Measurements from ENCODE around the gene GBP7. TPM values are rescaled to one million over a fixed set of nuclear protein-coding genes. Genes with fewer than 3 reads are reported as not detected.

GBP7 gene
- total RNA-seq, 4 donors from 2014 or later = not detected

GRCh38 chr1:89170170-89171066, 5.4 kb downstream of the GBP7 start:
- in situ Hi-C loops (cut with MboI; ENCODE audit: low pct_ligation_motif_present in 1 of 4, low pct_unique_long_range_greater_than_20kb in 1 of 4, low sequenced_read_pairs in 3 of 4) (no loop called here), intact Hi-C loops (cut with DNase I; ENCODE audit: low total_unique reads) (no loop called here)
- Histone ChIP-seq H3K9me3 (no peaks in the 10 kb centered on the region), H3K4me1 (no peaks in the 10 kb centered on the region), H3K4me3 (no peak overlapping the region), H3K36me3 (no peaks in the 10 kb centered on the region), H3K27me3 (no peaks in the 10 kb centered on the region), H3K27ac (no peak overlapping the region)
- DNase-seq = no peak
- no peak for TF ChIP-seq POLR2AphosphoS5 (IDR thresholded peaks at IDR 0.05)
- TF ChIP-seq CTCF (IDR thresholded peaks at IDR 0.05) = no peak
- no peak for TF ChIP-seq POLR2A (IDR thresholded peaks at IDR 0.05)
- no peak for TF ChIP-seq EP300 (IDR thresholded peaks at IDR 0.05; ENCODE audit: low read depth)
- WGBS, 2 donors (ENCODE audit: low coverage in 1 of 2) = 85 to 95% methylated on average over 3 to 4 of the region's 4 CpGs

GRCh38 chr1:89169166-89169565, 6.6 kb downstream of the GBP7 start:
- Histone ChIP-seq H3K36me3 (no peaks in the 10 kb centered on the region), H3K4me1 (no peaks in the 10 kb centered on the region), H3K27me3 (no peaks in the 10 kb centered on the region), H3K9me3 (no peaks in the 10 kb centered on the region), H3K4me3 (no peak overlapping the region), H3K27ac (no peak overlapping the region)
- in situ Hi-C loops (cut with MboI; ENCODE audit: low pct_ligation_motif_present in 1 of 4, low pct_unique_long_range_greater_than_20kb in 1 of 4, low sequenced_read_pairs in 3 of 4) = no loop called here
- 32 to 33% methylated on average over 2 of the region's 2 CpGs for WGBS, 2 donors (ENCODE audit: low coverage in 1 of 2)
- intact Hi-C loops (cut with DNase I; ENCODE audit: low total_unique reads) = no loop called here
- no peak for DNase-seq
- no peak for TF ChIP-seq CTCF (IDR thresholded peaks at IDR 0.05)
- TF ChIP-seq EP300 (IDR thresholded peaks at IDR 0.05; ENCODE audit: low read depth) = no peak
- no peak for TF ChIP-seq POLR2AphosphoS5 (IDR thresholded peaks at IDR 0.05)
- TF ChIP-seq POLR2A (IDR thresholded peaks at IDR 0.05) = no peak

GRCh38 chr1:89167590-89168230, 8.1 kb downstream of the GBP7 start:
- Histone ChIP-seq H3K27ac (no peak overlapping the region), H3K4me1 (no peaks in the 10 kb centered on the region), H3K9me3 (no peaks in the 10 kb centered on the region), H3K27me3 (no peaks in the 10 kb centered on the region), H3K36me3 (no peaks in the 10 kb centered on the region), H3K4me3 (no peak overlapping the region)
- 80 to 81% methylated on average over 2 of the region's 2 CpGs for WGBS, 2 donors (ENCODE audit: low coverage in 1 of 2)
- DNase-seq = no peak
- in situ Hi-C loops (cut with MboI; ENCODE audit: low pct_ligation_motif_present in 1 of 4, low pct_unique_long_range_greater_than_20kb in 1 of 4, low sequenced_read_pairs in 3 of 4) (no loop called here), intact Hi-C loops (cut with DNase I; ENCODE audit: low total_unique reads) (no loop called here)
- no peak for TF ChIP-seq POLR2AphosphoS5 (IDR thresholded peaks at IDR 0.05)

GRCh38 chr1:89166705-89167104, 9.1 kb downstream of the GBP7 start:
- WGBS, 2 donors (ENCODE audit: low coverage in 1 of 2) = 42 to 57% methylated on average over 1 of the region's 1 CpG
- Histone ChIP-seq H3K4me3 (no peak overlapping the region), H3K36me3 (no peaks in the 10 kb centered on the region), H3K27ac (no peak overlapping the region), H3K27me3 (no peaks in the 10 kb centered on the region), H3K4me1 (no peaks in the 10 kb centered on the region), H3K9me3 (no peaks in the 10 kb centered on the region)
- no peak for TF ChIP-seq POLR2AphosphoS5 (IDR thresholded peaks at IDR 0.05)
- intact Hi-C loops (cut with DNase I; ENCODE audit: low total_unique reads) = no loop called here
- no peak for DNase-seq
- in situ Hi-C loops (cut with MboI; ENCODE audit: low pct_ligation_motif_present in 1 of 4, low pct_unique_long_range_greater_than_20kb in 1 of 4, low sequenced_read_pairs in 3 of 4) = no loop called here

GRCh38 chr1:89165811-89166210, 10.0 kb downstream of the GBP7 start:
- Histone ChIP-seq H3K27me3 (no peaks in the 10 kb centered on the region), H3K4me3 (no peak overlapping the region), H3K36me3 (no peaks in the 10 kb centered on the region), H3K4me1 (no peaks in the 10 kb centered on the region), H3K27ac (no peak overlapping the region), H3K9me3 (no peaks in the 10 kb centered on the region)
- intact Hi-C loops (cut with DNase I; ENCODE audit: low total_unique reads) (no loop called here), in situ Hi-C loops (cut with MboI; ENCODE audit: low pct_ligation_motif_present in 1 of 4, low pct_unique_long_range_greater_than_20kb in 1 of 4, low sequenced_read_pairs in 3 of 4) (no loop called here)
- WGBS, 2 donors (ENCODE audit: low coverage in 1 of 2) = 89 to 91% methylated on average over 3 to 5 of the region's 5 CpGs
- no peak for DNase-seq
- no peak for TF ChIP-seq POLR2A (IDR thresholded peaks at IDR 0.05)
- no peak for TF ChIP-seq EP300 (IDR thresholded peaks at IDR 0.05; ENCODE audit: low read depth)
- no peak for TF ChIP-seq CTCF (IDR thresholded peaks at IDR 0.05)
- no peak for TF ChIP-seq POLR2AphosphoS5 (IDR thresholded peaks at IDR 0.05)

All from transverse colon (tissue), 4 donors.